ENCODE data around the gene CANX. TPM values are rescaled to one million over a fixed set of nuclear protein-coding genes. Genes with fewer than 3 reads are reported as not detected.

CANX gene
- total RNA-seq, 1 experiment from 2014 or later = 766 TPM

DNA sequence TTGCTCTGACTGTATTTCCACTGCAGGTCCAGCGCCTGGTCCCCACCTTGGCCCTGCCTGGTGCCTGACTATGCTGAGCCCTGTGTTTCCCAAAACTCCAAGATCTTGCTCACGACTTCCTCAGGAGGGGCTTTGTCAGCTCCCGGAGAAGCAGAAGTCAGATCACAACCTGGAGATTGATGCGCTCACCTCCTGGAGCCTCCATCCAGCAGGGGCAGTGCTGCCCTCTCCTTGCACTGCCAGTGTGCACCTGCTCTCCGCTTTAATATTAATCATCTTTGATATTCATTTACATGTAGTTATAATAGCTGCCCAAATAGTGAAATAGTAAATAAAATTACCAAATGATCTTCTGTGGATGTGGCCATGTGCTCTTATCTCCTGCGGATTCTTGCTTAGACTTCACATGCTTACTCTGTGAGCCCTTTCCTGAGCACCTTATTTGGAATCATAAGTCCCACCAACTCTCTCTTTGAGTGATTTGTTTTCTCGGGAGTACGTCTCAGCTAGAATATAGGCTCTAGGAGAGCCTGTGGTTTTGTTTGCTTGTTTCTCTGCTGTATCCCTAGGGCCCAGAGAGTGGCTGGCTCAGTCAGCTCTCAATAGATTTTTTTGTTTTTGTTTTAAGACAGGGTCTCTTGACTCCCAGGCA is 51.2 kb downstream of the CANX start:
- RAD21 ChIA-PET (ENCODE audit: low non-redundant PET in 1 of 2, low total read pairs in 2 of 2, uncharacterized antibody in 2 of 2, unreplicated experiment in 2 of 2) = no interaction called here

DNA sequence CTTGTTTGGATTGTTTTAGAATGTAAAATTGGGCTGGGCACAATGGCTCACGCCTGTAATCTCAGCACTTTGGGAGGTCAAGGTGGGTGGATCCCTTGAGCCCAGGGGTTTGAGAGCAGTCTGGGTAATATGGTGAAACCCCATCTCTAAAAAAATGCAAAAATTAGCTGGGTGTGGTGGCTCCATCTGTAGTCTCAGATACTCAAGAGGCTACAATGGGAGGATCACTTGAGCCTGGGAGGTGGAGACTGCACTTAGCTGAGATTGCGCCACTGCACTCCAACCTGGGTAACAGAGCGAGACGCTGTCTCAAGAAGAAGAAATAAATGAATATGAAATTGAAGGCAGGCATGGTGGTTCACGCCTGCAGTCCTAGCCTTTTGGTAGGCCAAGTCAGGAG is 55.2 kb downstream of the CANX start:
- Histone ChIP-seq H3K79me2 (ENCODE audit: insufficient read depth, low read length) (peaks cover 76% of the 10 kb centered on the region), H2AFZ (ENCODE audit: low read depth, low read length, poor library complexity, severe bottlenecking) (no peak overlapping the region), H3K9me3 (ENCODE audit: control insufficient read depth in 1 of 2, insufficient read depth in 1 of 2, low read depth in 1 of 2, low read length in 2 of 2) (no peaks in the 10 kb centered on the region), H4K20me1 (ENCODE audit: insufficient read depth) (peaks cover 9% of the 10 kb centered on the region; the same call in 1 of the 2 replicates), H3K27me3 (ENCODE audit: insufficient read depth, low read length) (no peaks in the 10 kb centered on the region), H3K4me2 (ENCODE audit: low read length) (no peak overlapping the region), H3K4me1 (ENCODE audit: control insufficient read depth in 1 of 2, insufficient read depth in 2 of 2, low read length in 2 of 2) (peaks cover 0 to 1% of the 10 kb centered on the region in 2 experiments; a peak in 1 of 4 replicates), H3K9ac (ENCODE audit: low read length) (no peak overlapping the region), H3K9me2 (ENCODE audit: insufficient read depth) (no peaks in the 10 kb centered on the region), H3K36me3 (ENCODE audit: control insufficient read depth in 1 of 2, insufficient read depth in 2 of 2, low read length in 2 of 2) (no peaks in the 10 kb centered on the region; a peak in 2 of 4 replicates), H3K4me3 (replicated peaks in 1 of 2; ENCODE audit: low read depth in 1 of 2, low read length in 2 of 2) (no peak overlapping the region), H3K27ac (ENCODE audit: low read depth, low read length) (no peak overlapping the region)
- no TSS peak for BruUV-seq (replicated peaks)
- TF ChIP-seq EGR1 (IDR thresholded peaks at IDR 0.05; ENCODE audit: low read depth) (no peak), EZH2 (IDR thresholded peaks at IDR 0.05) (no peak), ZNF274 (IDR thresholded peaks at IDR 0.05; ENCODE audit: low read depth, low read length) (no peak), POLR2AphosphoS5 (IDR thresholded peaks at IDR 0.05; ENCODE audit: low read depth, low read length) (no peak), SIN3A (IDR thresholded peaks at IDR 0.05; ENCODE audit: low read depth) (no peak), SP1 (IDR thresholded peaks at IDR 0.05; ENCODE audit: low read depth) (no peak)
- TF ChIP-seq, protein P1, sequence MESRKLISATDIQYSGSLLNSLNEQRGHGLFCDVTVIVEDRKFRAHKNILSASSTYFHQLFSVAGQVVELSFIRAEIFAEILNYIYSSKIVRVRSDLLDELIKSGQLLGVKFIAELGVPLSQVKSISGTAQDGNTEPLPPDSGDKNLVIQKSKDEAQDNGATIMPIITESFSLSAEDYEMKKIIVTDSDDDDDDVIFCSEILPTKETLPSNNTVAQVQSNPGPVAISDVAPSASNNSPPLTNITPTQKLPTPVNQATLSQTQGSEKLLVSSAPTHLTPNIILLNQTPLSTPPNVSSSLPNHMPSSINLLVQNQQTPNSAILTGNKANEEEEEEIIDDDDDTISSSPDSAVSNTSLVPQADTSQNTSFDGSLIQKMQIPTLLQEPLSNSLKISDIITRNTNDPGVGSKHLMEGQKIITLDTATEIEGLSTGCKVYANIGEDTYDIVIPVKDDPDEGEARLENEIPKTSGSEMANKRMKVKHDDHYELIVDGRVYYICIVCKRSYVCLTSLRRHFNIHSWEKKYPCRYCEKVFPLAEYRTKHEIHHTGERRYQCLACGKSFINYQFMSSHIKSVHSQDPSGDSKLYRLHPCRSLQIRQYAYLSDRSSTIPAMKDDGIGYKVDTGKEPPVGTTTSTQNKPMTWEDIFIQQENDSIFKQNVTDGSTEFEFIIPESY (IDR thresholded peaks at IDR 0.05; ENCODE audit: extremely low read depth, insufficient replicate concordance, low read length) = no peak
- DNase-seq (ENCODE audit: low read depth, low spot score) = no peak
- no peak for ATAC-seq
- CTCF ChIA-PET = interaction anchor here (1.1 kb wide), 1 partner anchor 9 kb away, joined by 3 read pairs; no protein-coding TSS in a partner anchor
- RAD21 ChIA-PET (ENCODE audit: low non-redundant PET in 1 of 2, low total read pairs in 2 of 2, uncharacterized antibody in 2 of 2, unreplicated experiment in 2 of 2) = no interaction called here
- intact Hi-C loops (cut with micrococcal nuclease) = no loop called here
- POLR2A ChIA-PET = no interaction called here

More for the DNA sequence above, 51.2 kb downstream of the CANX start:
- Histone ChIP-seq H3K9me3 (ENCODE audit: control insufficient read depth in 1 of 2, insufficient read depth in 1 of 2, low read depth in 1 of 2, low read length in 2 of 2) (no peaks in the 10 kb centered on the region), H3K9ac (ENCODE audit: low read length) (no peak overlapping the region), H3K27me3 (ENCODE audit: insufficient read depth, low read length) (no peaks in the 10 kb centered on the region), H3K9me2 (ENCODE audit: insufficient read depth) (no peaks in the 10 kb centered on the region), H3K79me2 (ENCODE audit: insufficient read depth, low read length) (peaks cover 82% of the 10 kb centered on the region), H3K4me1 (ENCODE audit: control insufficient read depth in 1 of 2, insufficient read depth in 2 of 2, low read length in 2 of 2) (no peaks in the 10 kb centered on the region), H3K27ac (ENCODE audit: low read depth, low read length) (no peak overlapping the region), H3K36me3 (ENCODE audit: control insufficient read depth in 1 of 2, insufficient read depth in 2 of 2, low read length in 2 of 2) (no peaks in the 10 kb centered on the region; a peak in 2 of 4 replicates), H2AFZ (ENCODE audit: low read depth, low read length, poor library complexity, severe bottlenecking) (no peak overlapping the region), H4K20me1 (ENCODE audit: insufficient read depth) (peaks cover 16% of the 10 kb centered on the region; the same call in 1 of the 2 replicates), H3K4me3 (replicated peaks in 1 of 2; ENCODE audit: low read depth in 1 of 2, low read length in 2 of 2) (no peak overlapping the region), H3K4me2 (ENCODE audit: low read length) (no peak overlapping the region)
- no TSS peak for BruUV-seq (replicated peaks)
- ATAC-seq = no peak; the same call in 1 of the 2 replicates
- TF ChIP-seq JUND (IDR thresholded peaks at IDR 0.05) (no peak), YY1 (IDR thresholded peaks at IDR 0.05; ENCODE audit: extremely low read depth, insufficient replicate concordance, low read depth, low read length) (no peak), RAD21 (IDR thresholded peaks at IDR 0.05; ENCODE audit: low read depth) (no peak)
- TF ChIP-seq, protein P2, sequence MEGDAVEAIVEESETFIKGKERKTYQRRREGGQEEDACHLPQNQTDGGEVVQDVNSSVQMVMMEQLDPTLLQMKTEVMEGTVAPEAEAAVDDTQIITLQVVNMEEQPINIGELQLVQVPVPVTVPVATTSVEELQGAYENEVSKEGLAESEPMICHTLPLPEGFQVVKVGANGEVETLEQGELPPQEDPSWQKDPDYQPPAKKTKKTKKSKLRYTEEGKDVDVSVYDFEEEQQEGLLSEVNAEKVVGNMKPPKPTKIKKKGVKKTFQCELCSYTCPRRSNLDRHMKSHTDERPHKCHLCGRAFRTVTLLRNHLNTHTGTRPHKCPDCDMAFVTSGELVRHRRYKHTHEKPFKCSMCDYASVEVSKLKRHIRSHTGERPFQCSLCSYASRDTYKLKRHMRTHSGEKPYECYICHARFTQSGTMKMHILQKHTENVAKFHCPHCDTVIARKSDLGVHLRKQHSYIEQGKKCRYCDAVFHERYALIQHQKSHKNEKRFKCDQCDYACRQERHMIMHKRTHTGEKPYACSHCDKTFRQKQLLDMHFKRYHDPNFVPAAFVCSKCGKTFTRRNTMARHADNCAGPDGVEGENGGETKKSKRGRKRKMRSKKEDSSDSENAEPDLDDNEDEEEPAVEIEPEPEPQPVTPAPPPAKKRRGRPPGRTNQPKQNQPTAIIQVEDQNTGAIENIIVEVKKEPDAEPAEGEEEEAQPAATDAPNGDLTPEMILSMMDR (IDR thresholded peaks at IDR 0.05 in 2 of 3, conservative IDR thresholded peaks at IDR 0.05 in 1 of 3; ENCODE audit: borderline replicate concordance in 1 of 3, insufficient read depth in 1 of 3, low read depth in 2 of 3, low read length in 2 of 3) = peak in 1 of 3 experiments; percentile 19; a peak in 3 of 6 replicates
- CTCF ChIA-PET = no interaction called here
- POLR2A ChIA-PET = no interaction called here
- intact Hi-C loops (cut with micrococcal nuclease) = no loop called here
- DNase-seq (ENCODE audit: low read depth, low spot score) = no peak

All from HCT116 (cell line).